Thoracic aorta (tissue), 2 donors: Measurements from ENCODE around the gene CHST15. TPM values are rescaled to one million over a fixed set of nuclear protein-coding genes. Genes with fewer than 3 reads are reported as not detected.

ENCODE experiments used
- ATAC-seq: fragments of 150-250 bp; one replicate; pipeline ENCODE4 v1.8.0; 2017; ENCODE audit warnings: low read depth; ENCODE audit not compliant: insufficient number of reproducible peaks, low FRiP score
- DNase-seq: peaks from one replicate; pipeline ENCODE4 v3.0.0-alpha.2; 2020; ENCODE audit warnings: low spot score
- H3K27ac ChIP-seq, 2 donors: fragments of 200-600 bp; sonication (generic); 1 replicate in 1 of 2; 2 replicates in 1 of 2; pipeline ENCODE4 v1.5.1; 2016; ENCODE audit warnings: mild to moderate bottlenecking in 2 of 2, moderate library complexity in 2 of 2
- H3K27me3 ChIP-seq: fragments of 200-600 bp; sonication (generic); replicated peaks from 2 replicates; pipeline ENCODE4 v1.6.0; 2016; ENCODE audit warnings: mild to moderate bottlenecking; ENCODE audit not compliant: insufficient read depth
- H3K36me3 ChIP-seq: fragments of 200-600 bp; sonication (generic); one replicate; pipeline ENCODE4 v1.5.1; 2016
- H3K4me1 ChIP-seq, 2 donors: fragments of 200-600 bp; sonication (generic); 1 replicate in 1 of 2; 2 replicates in 1 of 2; pipeline versions ENCODE4 v1.5.1 to v1.6.0; 2016; ENCODE audit warnings: low read depth in 2 of 2, mild to moderate bottlenecking in 1 of 2; ENCODE audit not compliant: control insufficient read depth in 1 of 2
- H3K4me3 ChIP-seq: fragments of 200-600 bp; sonication (generic); 2 replicates; pipeline ENCODE4 v1.5.1; 2016; ENCODE audit warnings: mild to moderate bottlenecking
- H3K9me3 ChIP-seq: fragments of 200-600 bp; sonication (generic); 2 replicates; pipeline ENCODE4 v1.5.1; 2016
- CTCF ChIP-seq: fragments of 200-600 bp; sonication (generic); IDR thresholded peaks from one replicate; pipeline ENCODE4 v1.5.1; 2019; ENCODE audit warnings: antibody characterized with exemption
- total RNA-seq, 2 donors: library from RNA; depleted of rRNA; stranded (reverse); fragments of >200 nt; gene quantifications; one replicate each; pipeline versions ENCODE4 v1.1.0 to v1.2.3, GENCODE V29; 2016

The CHST15 gene
- total RNA-seq, 2 donors from 2014 or later: 31.9 to 34.0 TPM

GRCh38 chr10:124138195-124138882 is 44.9 kb upstream of the CHST15 start:
- ATAC-seq (peak; percentile 63), DNase-seq (no peak)
- H3K4me3 ChIP-seq: no peak overlapping the region
- peak overlapping the region; percentile 54 to 62 for H3K27ac ChIP-seq
- H3K27me3 ChIP-seq: no peaks in the 10 kb centered on the region
- no peaks in the 10 kb centered on the region for H3K9me3 ChIP-seq
- no peaks in the 10 kb centered on the region for H3K36me3 ChIP-seq
- peaks cover 0 to 15% of the 10 kb centered on the region in 2 donors for H3K4me1 ChIP-seq
- TF ChIP-seq CTCF: no peak

- Histone ChIP-seq H3K27me3 (no peaks in the 10 kb centered on the region), H3K36me3 (no peaks in the 10 kb centered on the region), H3K4me3 (no peak overlapping the region), H3K9me3 (no peaks in the 10 kb centered on the region), H3K4me1 (peaks cover 0 to 13% of the 10 kb centered on the region in 2 donors), H3K27ac (no peak overlapping the region)
- DNase-seq: no peak
- ATAC-seq: no peak
- TF ChIP-seq CTCF: no peak
Measured at GRCh38 chr10:124134251-124134893, 41.0 kb upstream of the CHST15 start.

GRCh38 chr10:124132876-124133275 is 39.5 kb upstream of the CHST15 start:
- Histone ChIP-seq H3K4me1 (no peaks in the 10 kb centered on the region), H3K27ac (no peak overlapping the region), H3K4me3 (no peak overlapping the region), H3K36me3 (no peaks in the 10 kb centered on the region), H3K27me3 (no peaks in the 10 kb centered on the region), H3K9me3 (no peaks in the 10 kb centered on the region)
- no peak for TF ChIP-seq CTCF
- ATAC-seq (no peak), DNase-seq (no peak)

- H3K27ac ChIP-seq: no peak overlapping the region
- no peaks in the 10 kb centered on the region for H3K27me3 ChIP-seq
- no peaks in the 10 kb centered on the region for H3K4me1 ChIP-seq
- DNase-seq: no peak
- H3K9me3 ChIP-seq: no peaks in the 10 kb centered on the region
- H3K36me3 ChIP-seq: no peaks in the 10 kb centered on the region
- no peak for ATAC-seq
- TF ChIP-seq CTCF: no peak
- H3K4me3 ChIP-seq: no peak overlapping the region
Measured at GRCh38 chr10:124132306-124132705, 38.9 kb upstream of the CHST15 start.

- DNase-seq: no peak
- Histone ChIP-seq H3K4me3 (no peak overlapping the region), H3K27ac (no peak overlapping the region), H3K27me3 (no peaks in the 10 kb centered on the region), H3K36me3 (no peaks in the 10 kb centered on the region), H3K4me1 (no peaks in the 10 kb centered on the region), H3K9me3 (no peaks in the 10 kb centered on the region)
- ATAC-seq: no peak
- no peak for TF ChIP-seq CTCF
Measured at GRCh38 chr10:124131172-124131571, 37.8 kb upstream of the CHST15 start.
